Measurements from ENCODE around the gene RASSF5.

RASSF5 gene

GRCh38 chr1:206637605-206638004 lies 130.3 kb downstream of the RASSF5 start:
- POLR2A ChIA-PET, result interaction anchor here (0.6 to 2.0 kb wide), 2 partner anchors 20 to 37 kb away, joined by 3 to 4 read pairs; no protein-coding TSS in a partner anchor
- CTCF ChIA-PET, result interaction anchor here (1.3 to 42.9 kb wide), 6 partner anchors 25 to 275 kb away, joined by 5 to 1486 read pairs (median 8); partner anchors contain the start of gene EIF2D
- DNase-seq (ENCODE audit: low read depth, low spot score), result no peak

More at GRCh38 chr1:206637605-206638004, 130.3 kb downstream of the RASSF5 start:
- TF ChIP-seq CTCF (IDR thresholded peaks at IDR 0.05; ENCODE audit: insufficient read depth, low read length, missing control alignments), result no peak
- H3K4me3 ChIP-seq (ENCODE audit: low read depth, low read length), result peak overlapping the region; percentile 13

All from AG04449 (cell line).